NCI-H2107 treated with DMSO at 0.1 percent for 48 hours (cell line): Measurements from ENCODE around the gene PPOX.

ENCODE experiments used
- DNase-seq: peaks from one replicate; lab custom pipeline; 2025; ENCODE audit not compliant: unreplicated experiment; lab: John Stamatoyannopoulos, UW

The PPOX gene

DNA sequence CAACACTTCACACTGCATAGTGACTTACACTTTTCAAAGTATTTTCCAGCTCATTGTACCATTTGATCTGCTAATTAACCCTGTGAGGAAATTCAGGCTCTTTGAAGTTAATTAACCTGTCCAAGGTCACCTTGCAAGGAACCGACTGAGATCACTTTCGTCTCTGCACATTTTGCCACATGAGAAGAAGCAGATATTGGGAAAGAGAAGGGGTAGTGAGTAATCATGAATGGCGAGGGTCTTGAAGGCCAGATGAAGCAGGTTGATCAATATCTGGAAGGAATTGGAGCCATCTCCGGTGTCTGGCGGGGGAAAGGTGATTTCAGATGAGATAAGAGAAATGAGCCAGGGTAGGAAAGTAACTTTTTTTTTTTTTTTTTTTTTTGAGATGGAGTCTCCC lies 53.8 kb downstream of the PPOX start:
- no peak for DNase-seq
